Activated CD8-positive, alpha-beta memory T cell treated with anti-CD3 and anti-CD28 coated beads, Interleukin-2, amount 50 U/mL, for 24 hours (primary cell): ENCODE data around the gene MAP4K1.

Experiments
- DNase-seq: peaks from one replicate; pipeline ENCODE4 v3.0.0-alpha.2; 2020; ENCODE audit errors: extremely low read depth

The MAP4K1 gene

GRCh38 chr19:38617764-38618589 lies at the start of gene MAP4K1:
MAP4K1 (minus strand) TSS chr19:38617953; CDS start chr19:38617895, 58 bp downstream.
- no peak for DNase-seq

DNA sequence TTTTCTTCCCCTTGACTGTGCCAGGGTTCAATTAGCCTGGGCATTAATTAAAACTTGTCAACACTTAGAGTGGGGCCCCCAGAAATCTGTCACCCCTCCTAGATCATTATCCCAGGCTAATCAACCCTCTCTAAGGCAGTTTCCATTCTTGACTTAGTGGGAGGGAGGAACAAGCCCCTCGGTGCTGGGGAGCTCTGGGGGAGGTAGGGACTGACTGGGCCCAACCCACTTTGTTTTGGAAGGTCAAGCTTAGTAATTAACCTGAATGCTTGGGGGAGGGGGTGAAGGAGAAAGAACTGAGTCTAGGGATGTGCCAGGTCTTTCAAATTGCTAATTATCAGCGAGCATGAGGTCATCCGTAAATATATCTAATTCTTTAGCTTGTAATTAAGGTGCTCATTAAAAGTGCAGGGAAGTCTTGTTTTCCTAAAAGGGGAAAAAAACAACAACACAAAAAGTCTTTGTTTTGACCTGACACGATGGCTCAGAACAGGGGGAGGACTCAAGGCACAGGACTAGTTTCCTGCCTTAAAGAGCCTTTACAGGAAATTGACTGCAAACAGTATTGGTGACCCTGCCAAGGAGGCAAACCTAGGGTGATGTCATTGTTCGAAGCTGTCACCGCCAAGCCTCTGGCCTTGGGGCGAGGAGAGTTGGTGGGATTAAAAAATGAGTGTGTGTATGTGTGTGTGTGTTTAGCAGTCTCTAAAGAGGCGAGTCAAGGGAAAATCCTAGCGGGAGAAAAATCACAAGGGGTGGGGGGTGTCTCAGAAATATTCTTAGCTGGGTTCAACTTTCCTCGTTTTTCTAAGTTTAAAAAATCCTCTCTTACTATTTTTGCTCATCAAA lies 49.1 kb upstream of the MAP4K1 start:
- no peak for DNase-seq

DNA sequence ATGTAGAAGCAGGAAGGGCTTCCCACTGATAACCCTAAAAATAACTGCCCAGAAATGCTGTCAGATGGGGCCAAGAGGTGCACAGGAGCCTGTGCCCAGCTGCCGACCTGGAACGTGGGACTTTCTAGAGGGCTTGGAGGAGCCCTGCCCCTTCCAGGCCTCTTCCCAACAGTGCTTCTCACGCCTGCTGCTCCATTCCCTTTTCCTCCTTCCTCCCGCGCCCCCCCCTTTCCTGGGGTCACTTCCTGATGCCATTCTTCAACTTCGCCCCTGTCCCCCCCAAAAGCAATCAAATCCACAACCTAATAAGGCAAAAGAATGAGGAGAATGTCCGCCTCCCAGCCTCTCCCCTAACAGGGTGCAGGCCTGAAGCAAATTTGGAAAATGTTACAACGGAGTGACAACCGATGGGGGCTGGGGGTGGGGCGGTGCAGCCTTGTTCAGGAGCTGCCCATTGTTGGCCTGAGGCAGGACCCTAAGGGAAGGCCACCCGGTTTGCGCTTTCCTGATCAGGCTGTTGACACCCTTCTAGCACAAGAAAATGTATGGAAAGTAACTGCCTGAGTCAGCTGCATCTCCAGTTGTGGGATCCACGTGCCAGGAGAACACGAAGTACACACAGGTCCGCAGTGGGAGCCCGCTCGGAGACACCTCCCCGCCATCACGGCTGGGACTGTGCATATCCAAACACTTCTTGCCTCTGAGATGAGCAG lies 48.4 kb upstream of the MAP4K1 start:
- no peak for DNase-seq

- no peak for DNase-seq
Observed at GRCh38 chr19:38665219-38665931, 47.6 kb upstream of the MAP4K1 start.

GRCh38 chr19:38664503-38665211 lies 46.9 kb upstream of the MAP4K1 start:
- no peak for DNase-seq

DNA sequence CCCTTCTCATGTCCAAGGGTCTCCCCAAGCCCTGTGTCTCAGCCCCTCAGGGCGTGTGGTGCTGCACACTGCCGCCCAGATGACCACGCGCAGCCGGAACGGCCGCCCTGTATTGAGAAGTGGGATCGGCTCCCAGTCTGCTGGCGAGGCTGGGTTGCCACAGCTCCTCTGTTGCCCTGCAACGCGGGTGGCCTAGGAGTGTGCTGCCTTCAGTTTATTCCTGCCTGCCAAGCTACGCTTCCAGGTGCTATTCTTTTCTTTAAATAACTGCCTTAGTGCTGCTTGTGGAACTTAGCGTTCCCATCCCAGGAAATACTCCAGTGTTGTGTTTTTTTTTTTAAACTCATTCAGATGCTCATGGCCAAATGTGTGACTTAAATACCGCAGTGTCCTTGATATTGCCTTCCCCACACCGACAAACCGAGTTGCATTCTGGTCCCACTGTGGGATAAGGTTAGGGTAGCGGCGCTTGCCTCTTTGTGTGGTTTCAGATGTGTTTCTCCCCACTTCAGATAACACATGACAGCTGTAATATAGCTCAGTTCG lies 46.3 kb upstream of the MAP4K1 start:
- DNase-seq, result no peak

DNA sequence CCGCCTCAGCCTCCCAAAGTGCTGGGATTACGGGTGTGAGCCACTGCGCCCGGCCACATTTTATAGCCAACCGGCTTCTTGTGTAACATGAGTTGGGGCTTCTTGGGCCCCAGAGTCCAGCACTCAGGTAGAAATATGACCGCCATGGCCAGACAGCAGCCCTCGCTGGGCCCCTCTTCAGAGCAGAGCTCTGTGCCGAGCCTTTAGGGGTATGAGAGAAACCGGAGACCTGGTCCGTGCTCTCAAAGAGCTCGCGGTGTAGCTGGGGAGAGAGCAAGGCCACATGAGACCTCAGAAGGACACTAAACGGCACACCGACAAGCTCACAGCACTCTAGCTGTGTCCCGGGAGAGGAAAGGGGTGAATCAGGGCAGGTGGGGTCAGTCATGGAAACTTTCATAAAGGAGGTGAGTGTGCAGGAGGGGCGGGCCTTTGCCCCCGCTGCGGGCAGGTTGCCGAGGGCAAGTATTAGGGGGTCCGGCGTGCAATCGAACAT lies 45.5 kb upstream of the MAP4K1 start:
- no peak for DNase-seq

DNA sequence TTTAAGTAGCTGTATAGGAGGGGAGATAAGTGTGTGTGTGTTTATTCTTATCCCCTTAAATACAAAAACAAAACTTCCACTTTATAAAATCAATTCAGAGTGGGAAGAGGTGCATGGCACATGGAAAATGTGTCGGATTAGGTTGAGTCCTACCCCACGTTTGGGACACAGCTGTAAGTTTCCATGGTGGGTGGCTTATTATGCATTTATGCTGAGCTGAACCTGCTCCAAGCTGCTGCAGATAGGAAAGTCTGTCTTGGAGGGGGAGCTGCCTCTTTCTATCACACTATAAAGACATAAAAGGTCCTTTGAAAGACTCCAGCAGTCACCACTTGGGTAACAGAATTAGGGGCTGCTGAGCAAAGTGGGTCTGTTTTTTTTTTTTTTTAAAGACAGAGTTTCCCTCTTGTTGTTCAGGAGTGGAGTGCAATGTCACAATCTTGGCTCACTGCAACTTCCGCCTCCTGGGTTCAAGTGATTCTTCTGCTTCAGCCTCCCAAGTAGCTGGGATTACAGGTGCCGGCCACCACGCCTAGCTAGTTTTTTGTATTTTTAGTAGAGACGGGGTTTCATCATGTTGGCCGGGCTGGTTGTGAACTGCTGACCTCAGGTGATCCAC lies 44.9 kb upstream of the MAP4K1 start:
- no peak for DNase-seq

- DNase-seq, result no peak
Observed at GRCh38 chr19:38661996-38662395, 44.2 kb upstream of the MAP4K1 start.

DNA sequence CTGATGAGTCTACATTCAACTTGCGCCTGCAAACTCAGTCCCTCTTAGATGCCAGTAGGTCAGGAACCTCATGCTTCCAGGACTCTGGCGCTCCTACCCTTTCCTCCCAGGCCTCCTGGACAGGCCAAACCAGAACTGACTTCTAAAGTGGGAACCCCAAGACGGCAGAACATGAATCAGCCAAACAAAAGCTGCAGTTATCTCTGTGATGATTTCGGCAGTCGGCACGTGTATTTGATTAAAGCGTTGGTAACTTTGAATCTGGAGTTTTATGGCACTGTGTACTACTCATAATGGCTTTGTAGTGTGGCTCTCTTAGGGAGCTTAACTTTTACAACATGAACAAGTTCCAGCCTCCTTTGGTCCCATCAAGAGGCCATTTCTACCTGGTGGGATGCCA lies 43.4 kb upstream of the MAP4K1 start:
- no peak for DNase-seq

GRCh38 chr19:38660724-38661123 lies 43.0 kb upstream of the MAP4K1 start:
- DNase-seq, result no peak

GRCh38 chr19:38658462-38659306 lies 40.9 kb upstream of the MAP4K1 start:
- DNase-seq, result no peak

DNA sequence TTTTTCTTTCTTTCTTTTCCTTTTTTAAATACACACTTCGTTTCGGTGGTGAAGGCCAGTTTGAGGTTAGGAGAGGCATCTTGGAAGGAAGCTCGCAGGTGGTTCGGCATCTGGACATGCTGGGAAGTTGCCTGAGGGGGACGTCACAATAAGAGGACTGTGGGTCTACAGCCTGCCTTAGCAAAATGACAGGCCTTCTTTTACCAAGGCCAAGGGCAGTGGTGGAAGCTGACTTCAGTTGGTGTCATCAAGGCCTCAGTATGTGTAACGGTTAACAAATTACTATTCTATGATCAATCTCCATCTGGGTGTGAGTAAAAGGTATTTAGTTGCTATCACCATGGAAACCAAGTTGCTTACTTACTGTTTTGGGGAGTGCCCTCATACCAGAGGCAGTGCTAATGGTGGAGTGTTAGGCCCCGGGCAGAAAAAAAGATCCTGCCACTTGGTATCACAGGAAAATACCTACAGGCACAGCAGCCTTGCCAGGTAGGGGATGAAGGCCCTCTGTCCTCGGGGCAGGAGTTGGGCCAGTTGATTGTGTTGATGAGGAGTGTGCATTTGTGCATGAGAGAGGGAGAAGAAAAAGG lies 40.0 kb upstream of the MAP4K1 start:
- DNase-seq, result no peak

DNA sequence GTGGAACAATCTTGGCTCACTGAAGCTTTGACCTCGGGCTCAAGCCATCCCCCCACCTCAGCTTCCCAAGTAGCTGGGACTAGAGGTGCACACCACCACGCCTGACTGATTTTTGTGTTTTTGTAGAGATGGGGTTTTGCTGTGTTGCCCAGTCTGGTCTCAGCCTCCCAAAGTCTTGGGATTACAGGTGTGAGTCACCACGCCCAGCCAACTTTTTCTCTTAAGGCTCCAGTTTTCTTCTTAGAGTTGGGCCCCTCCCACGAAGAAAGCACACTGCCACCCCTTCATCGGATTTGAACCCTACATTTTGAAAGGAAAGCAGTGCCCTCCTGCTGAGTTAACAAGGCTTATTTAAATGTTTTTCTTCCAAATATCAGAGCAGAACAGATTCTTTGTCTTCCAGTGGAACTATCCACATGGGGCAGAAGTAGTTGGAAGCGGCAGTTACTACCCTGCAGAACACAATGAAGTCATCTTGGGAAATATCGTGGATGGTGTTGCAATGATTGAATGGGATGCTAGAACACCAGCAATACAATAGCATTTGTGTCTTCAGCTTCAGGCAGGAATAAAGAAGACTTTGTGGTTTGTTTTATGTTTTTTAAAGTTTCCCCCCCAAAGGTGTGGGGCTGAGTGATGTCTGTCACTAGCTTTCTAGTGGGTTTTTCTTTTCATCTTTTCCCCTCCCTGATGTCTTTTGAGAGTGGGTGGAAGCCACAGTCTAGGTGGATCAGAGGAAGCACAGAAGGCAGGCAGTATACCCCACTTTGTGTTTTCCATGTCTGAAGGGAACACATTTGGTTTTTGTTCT lies 38.6 kb upstream of the MAP4K1 start:
- no peak for DNase-seq

- DNase-seq, result no peak
Observed at GRCh38 chr19:38655148-38655824, 37.5 kb upstream of the MAP4K1 start.

GRCh38 chr19:38654628-38655055 lies 36.9 kb upstream of the MAP4K1 start:
- no peak for DNase-seq

DNA sequence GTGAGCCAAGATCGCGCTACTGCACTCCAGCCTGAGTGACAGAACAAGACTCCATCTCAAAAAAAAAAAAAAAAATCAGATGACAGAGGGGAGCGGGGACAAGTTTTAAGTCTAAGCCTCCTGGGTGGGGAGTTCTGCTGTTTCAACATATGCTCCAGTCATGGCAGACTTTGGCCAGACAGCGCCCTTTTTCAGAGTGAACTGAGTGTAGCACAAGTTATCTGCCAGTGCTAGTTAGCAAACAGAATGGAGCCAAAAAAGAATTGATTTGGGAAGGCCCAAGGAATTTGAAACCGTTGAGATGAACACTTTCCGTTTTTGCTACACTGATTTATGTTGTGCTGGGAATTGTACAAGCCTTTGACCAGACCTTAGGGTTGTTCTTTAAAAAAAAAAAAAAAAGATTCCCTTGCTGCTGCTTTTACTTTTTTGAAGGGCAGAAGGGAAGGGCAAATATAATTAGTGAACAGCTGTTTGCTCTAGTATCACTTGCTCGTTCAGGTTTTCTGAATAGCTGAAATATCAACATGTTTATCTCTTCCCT lies 35.3 kb upstream of the MAP4K1 start:
- no peak for DNase-seq
